22Rv1 (cell line): ENCODE data around the gene GABPB1.

Source experiments
- ZFX ChIP-seq: fragments of 450-650 bp; IDR thresholded peaks from 2 replicates; pipeline ENCODE4 v1.6.1; 2017; ENCODE audit warnings: antibody characterized with exemption, borderline replicate concordance
- TF ChIP-seq, protein P1 (sequence below): fragments of 450-650 bp; IDR thresholded peaks from 2 replicates; pipeline ENCODE4 v1.5.1; 2017; ENCODE audit warnings: mild to moderate bottlenecking

DNA sequence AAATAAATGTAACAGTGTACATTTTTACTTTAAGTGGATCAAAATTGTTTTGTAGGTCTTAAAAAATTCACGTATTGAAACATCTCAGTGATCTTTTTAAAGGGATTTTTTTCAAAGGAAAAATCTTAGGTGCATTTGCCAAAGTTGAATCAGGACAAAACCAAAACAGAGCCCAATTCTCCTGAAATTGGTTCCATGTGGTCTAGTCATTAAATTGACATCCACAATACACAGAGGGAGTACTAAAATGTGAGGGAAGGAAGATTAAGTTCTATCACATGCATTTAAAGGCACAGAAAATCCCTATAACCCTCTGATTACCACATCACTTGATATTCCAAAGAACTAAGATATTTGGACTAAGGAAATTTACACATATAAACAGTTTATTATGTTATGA is 50.2 kb downstream of the GABPB1 start:
- no peak for TF ChIP-seq ZFX
- TF ChIP-seq, protein P1, sequence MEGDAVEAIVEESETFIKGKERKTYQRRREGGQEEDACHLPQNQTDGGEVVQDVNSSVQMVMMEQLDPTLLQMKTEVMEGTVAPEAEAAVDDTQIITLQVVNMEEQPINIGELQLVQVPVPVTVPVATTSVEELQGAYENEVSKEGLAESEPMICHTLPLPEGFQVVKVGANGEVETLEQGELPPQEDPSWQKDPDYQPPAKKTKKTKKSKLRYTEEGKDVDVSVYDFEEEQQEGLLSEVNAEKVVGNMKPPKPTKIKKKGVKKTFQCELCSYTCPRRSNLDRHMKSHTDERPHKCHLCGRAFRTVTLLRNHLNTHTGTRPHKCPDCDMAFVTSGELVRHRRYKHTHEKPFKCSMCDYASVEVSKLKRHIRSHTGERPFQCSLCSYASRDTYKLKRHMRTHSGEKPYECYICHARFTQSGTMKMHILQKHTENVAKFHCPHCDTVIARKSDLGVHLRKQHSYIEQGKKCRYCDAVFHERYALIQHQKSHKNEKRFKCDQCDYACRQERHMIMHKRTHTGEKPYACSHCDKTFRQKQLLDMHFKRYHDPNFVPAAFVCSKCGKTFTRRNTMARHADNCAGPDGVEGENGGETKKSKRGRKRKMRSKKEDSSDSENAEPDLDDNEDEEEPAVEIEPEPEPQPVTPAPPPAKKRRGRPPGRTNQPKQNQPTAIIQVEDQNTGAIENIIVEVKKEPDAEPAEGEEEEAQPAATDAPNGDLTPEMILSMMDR = no peak
